ENCODE data around the gene CUX1. TPM values are rescaled to one million over a fixed set of nuclear protein-coding genes. Genes with fewer than 3 reads are reported as not detected.

The CUX1 gene
- total RNA-seq, 2 experiments from 2014 or later: 20.2 to 20.4 TPM

DNA sequence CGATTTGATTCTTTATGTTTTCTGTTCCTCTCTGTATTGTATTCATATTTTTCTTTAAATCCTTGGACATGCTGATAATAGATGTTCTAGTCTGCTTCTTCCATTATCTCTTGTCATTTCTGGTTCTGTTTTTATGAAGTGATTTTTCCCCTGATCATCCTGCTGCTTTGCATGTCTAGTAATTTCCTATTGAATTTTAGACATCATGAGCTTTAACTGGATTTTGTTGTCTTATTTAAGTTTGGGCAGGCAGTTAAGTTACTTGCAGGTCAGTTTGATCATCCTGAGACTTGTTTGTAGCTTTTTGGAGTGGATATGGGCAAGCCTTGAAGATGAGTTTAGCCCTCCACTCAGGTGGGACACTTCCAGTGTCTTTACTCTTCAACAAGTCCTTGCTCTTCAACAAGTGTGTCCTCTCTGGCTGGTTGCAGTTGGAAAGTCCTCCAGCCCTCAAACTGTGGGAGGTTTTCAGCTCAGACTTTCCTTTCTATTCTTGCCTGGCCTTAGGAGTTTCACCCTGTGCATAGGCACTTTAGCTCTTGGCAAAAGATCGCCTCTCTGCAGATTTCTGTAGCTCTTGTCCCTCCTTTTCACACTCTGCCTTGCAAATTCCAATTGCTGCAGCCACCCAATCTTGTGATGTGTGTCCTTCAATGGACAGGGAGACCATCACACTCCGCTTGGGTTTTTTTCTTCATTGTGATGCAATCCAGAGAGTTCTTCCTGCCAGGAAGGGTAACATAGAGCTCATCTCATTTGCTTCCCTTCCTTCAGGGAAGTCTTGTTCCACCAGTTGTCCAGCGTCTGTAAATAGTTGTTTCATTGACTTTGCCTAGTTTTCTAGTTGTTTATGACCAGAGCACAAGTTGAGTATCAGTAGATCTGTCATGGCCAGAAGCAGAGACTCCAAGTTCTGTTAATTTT lies 272.0 kb downstream of the CUX1 start:
- Mint-ChIP-seq H3K27me3 (no peaks in the 10 kb centered on the region), H3K4me1 (ENCODE audit: low read depth) (no peaks in the 10 kb centered on the region), H3K4me3 (no peak overlapping the region), H3K9me3 (peaks cover 20% of the 10 kb centered on the region), H3K36me3 (ENCODE audit: low read depth) (peaks cover 22% of the 10 kb centered on the region), H3K27ac (no peak overlapping the region)
- POLR2A ChIA-PET: no interaction called here
- CTCF ChIA-PET: no interaction called here
- ATAC-seq (no peak), DNase-seq (no peak)
- TF ChIP-seq, protein P1, sequence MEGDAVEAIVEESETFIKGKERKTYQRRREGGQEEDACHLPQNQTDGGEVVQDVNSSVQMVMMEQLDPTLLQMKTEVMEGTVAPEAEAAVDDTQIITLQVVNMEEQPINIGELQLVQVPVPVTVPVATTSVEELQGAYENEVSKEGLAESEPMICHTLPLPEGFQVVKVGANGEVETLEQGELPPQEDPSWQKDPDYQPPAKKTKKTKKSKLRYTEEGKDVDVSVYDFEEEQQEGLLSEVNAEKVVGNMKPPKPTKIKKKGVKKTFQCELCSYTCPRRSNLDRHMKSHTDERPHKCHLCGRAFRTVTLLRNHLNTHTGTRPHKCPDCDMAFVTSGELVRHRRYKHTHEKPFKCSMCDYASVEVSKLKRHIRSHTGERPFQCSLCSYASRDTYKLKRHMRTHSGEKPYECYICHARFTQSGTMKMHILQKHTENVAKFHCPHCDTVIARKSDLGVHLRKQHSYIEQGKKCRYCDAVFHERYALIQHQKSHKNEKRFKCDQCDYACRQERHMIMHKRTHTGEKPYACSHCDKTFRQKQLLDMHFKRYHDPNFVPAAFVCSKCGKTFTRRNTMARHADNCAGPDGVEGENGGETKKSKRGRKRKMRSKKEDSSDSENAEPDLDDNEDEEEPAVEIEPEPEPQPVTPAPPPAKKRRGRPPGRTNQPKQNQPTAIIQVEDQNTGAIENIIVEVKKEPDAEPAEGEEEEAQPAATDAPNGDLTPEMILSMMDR (IDR thresholded peaks at IDR 0.05): no peak
- intact Hi-C loops (cut with micrococcal nuclease): no loop called here

DNA sequence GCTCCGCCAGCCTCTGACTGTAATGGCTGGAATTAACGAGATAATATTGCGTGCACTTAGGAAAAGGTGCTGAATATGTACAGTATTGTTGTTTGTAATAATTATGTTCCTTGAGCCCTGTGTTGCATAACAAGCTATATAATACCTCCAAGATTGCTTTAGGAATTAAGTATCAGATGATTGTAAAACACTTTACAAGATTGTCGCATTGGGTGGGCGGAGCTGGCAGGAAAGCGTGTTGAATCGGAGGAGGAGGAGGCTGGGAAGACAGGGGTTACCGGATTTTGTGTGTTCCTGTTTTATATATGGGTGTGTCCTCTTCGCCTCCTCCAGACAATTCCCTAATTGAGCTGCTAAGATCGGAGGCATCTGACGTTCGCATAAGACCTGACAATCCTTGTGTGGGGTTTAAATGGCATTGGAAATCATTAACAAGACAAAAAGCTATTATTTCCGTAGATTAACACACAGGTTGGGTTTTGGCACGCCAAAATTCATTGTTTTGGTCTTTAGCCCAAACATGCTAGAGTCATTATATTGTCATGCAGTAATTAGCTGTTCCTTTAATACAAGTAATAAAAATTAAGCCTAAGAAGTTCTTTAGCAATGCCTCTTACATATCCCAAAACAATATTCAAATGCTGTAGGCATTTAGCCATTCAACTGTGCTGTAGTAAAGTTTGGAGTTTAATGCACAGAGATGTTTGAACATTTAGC lies 276.3 kb downstream of the CUX1 start:
- peaks cover 14% of the 10 kb centered on the region for H3K36me3 Mint-ChIP-seq (ENCODE audit: low read depth)
- TF ChIP-seq, protein P1 (IDR thresholded peaks at IDR 0.05): no peak
- DNase-seq (no peak), ATAC-seq (no peak)
- H3K4me1 Mint-ChIP-seq (ENCODE audit: low read depth): no peaks in the 10 kb centered on the region
- H3K4me3 Mint-ChIP-seq: no peak overlapping the region
- no peaks in the 10 kb centered on the region for H3K27me3 Mint-ChIP-seq
- intact Hi-C loops (cut with micrococcal nuclease): no loop called here
- peaks cover 10% of the 10 kb centered on the region for H3K9me3 Mint-ChIP-seq
- CTCF ChIA-PET: no interaction called here
- POLR2A ChIA-PET: no interaction called here
- H3K27ac Mint-ChIP-seq: no peak overlapping the region

DNA sequence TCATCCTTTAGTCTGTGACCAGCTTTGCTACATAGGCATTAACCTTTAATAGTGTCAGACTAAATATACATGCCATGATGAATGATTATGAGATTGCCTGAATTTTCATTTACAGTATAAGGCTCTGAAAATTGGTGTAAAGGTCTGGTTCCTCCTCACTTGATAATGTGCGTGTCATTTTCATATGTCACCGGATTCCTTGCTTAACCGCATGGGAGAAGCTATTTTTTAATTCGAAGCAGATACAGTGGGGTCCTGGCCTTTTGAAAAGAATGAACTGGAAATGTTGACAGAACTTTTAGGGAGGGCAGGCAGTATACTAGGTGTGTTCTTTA lies 276.9 kb downstream of the CUX1 start:
- Mint-ChIP-seq H3K27ac (no peak overlapping the region), H3K27me3 (no peaks in the 10 kb centered on the region), H3K9me3 (peaks cover 5% of the 10 kb centered on the region), H3K36me3 (ENCODE audit: low read depth) (peaks cover 8% of the 10 kb centered on the region), H3K4me1 (ENCODE audit: low read depth) (no peaks in the 10 kb centered on the region), H3K4me3 (no peak overlapping the region)
- ChIA-PET CTCF (no interaction called here), POLR2A (no interaction called here)
- ATAC-seq: no peak
- intact Hi-C loops (cut with micrococcal nuclease): no loop called here
- TF ChIP-seq, protein P1 (IDR thresholded peaks at IDR 0.05): no peak
- DNase-seq: no peak

DNA sequence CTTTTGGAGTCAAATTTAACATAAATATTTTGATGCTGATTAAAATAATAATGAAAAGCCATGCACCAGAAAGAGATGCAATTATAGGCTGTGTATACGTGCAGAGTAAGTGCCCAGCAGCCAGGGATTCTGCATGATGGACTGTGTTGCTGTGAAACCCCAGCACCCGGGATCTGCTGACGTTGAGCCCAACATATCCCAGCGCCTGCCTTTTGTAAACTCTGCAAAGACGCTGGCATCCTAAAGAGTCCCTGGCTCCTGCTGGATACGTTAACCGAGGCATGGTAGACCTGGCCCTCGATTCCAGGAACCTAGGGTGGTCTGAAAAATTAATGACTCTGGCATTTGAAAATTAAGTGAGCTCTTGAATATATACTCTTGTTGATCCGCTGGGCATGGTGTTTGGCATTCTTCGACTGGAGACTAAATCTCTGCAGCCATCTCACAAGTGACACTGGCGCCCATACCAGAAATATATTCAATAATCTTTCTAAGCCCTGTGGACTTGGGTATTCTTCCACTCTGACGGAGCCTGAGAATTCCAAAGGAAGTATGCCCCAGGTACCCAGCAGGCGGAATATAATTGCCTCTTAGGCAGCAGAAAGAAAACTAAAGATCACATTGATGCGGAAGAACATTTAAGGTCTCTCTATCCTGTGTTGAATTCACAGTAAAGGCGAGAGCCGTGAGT lies 278.0 kb downstream of the CUX1 start:
- H3K4me1 Mint-ChIP-seq (ENCODE audit: low read depth): no peaks in the 10 kb centered on the region
- ATAC-seq: no peak
- TF ChIP-seq, protein P1 (IDR thresholded peaks at IDR 0.05): no peak
- no peaks in the 10 kb centered on the region for H3K9me3 Mint-ChIP-seq
- no peaks in the 10 kb centered on the region for H3K27me3 Mint-ChIP-seq
- no peak for DNase-seq
- no peak overlapping the region for H3K27ac Mint-ChIP-seq
- H3K4me3 Mint-ChIP-seq: no peak overlapping the region
- POLR2A ChIA-PET: no interaction called here
- peaks cover 2% of the 10 kb centered on the region for H3K36me3 Mint-ChIP-seq (ENCODE audit: low read depth)
- CTCF ChIA-PET: no interaction called here
- intact Hi-C loops (cut with micrococcal nuclease): no loop called here

GRCh38 chr7:102096012-102096332 lies 278.5 kb downstream of the CUX1 start:
- ChIA-PET CTCF (no interaction called here), POLR2A (no interaction called here)
- Mint-ChIP-seq H3K27me3 (no peaks in the 10 kb centered on the region), H3K36me3 (ENCODE audit: low read depth) (peaks cover 2% of the 10 kb centered on the region), H3K27ac (no peak overlapping the region), H3K4me1 (ENCODE audit: low read depth) (no peaks in the 10 kb centered on the region), H3K9me3 (no peaks in the 10 kb centered on the region), H3K4me3 (no peak overlapping the region)
- ATAC-seq: no peak
- TF ChIP-seq, protein P1 (IDR thresholded peaks at IDR 0.05): no peak
- intact Hi-C loops (cut with micrococcal nuclease): no loop called here
- DNase-seq: no peak

Measured in activated CD8-positive, alpha-beta T cell treated with anti-CD3 and anti-CD28 coated beads for 36 hours (primary cell).